Left renal cortex interstitium (tissue), 4 donors: ENCODE data around the gene CTDSPL2. TPM values are rescaled to one million over a fixed set of nuclear protein-coding genes. Genes with fewer than 3 reads are reported as not detected.
"Not testable (repeated sequence)": the region's sequence is repeated elsewhere in the genome, so short reads cannot be mapped to it uniquely, and the experiment has no call there.

Experiments used
- DNase-seq, 4 donors: peaks; one replicate each; pipeline ENCODE4 v3.0.0-alpha.2; 2013; ENCODE audit warnings: low read depth in 4 of 4, low spot score in 2 of 4, missing footprints in 1 of 4
- polyA plus RNA-seq, 4 donors: library from polyadenylated mRNA; unstranded; fragments of 120-200 nt; gene quantifications; one replicate each; pipeline ENCODE4 v1.2.1, GENCODE V29; 2013; ENCODE audit not compliant: insufficient read length in 4 of 4

Gene CTDSPL2
- polyA plus RNA-seq: 10 to 100 TPM; 58.0 to 69.6 (median 63.5) TPM

- DNase-seq: peak; percentile 96 to 100 (median 96)
Measured at GRCh38 chr15:44426975-44427755, at the start of gene CTDSPL2. TSS of gene CTDSPL2 (plus strand) at chr15:44427629. CDS start at chr15:44459015, 31,386 bp downstream.

- DNase-seq: no peak
Measured at GRCh38 chr15:44381236-44381635, 46.2 kb upstream of the CTDSPL2 start.

GRCh38 chr15:44385344-44385942 lies 42.0 kb upstream of the CTDSPL2 start:
- no peak for DNase-seq

- no peak for DNase-seq
Measured at GRCh38 chr15:44394062-44394461, 33.4 kb upstream of the CTDSPL2 start.

- DNase-seq: no peak
Measured at GRCh38 chr15:44394562-44394961, 32.9 kb upstream of the CTDSPL2 start.

- no peak for DNase-seq
Measured at GRCh38 chr15:44397869-44398268, 29.6 kb upstream of the CTDSPL2 start.

- DNase-seq: no peak
Measured at GRCh38 chr15:44414001-44414400, 13.4 kb upstream of the CTDSPL2 start.

- peak in 2 of 4 donors; percentile 13 to 39 for DNase-seq
Measured at GRCh38 chr15:44427756-44428724, 611 bp downstream of the CTDSPL2 start.

GRCh38 chr15:44435893-44436667 lies 8.7 kb downstream of the CTDSPL2 start:
- no peak for DNase-seq

- no peak for DNase-seq
Measured at GRCh38 chr15:44438402-44438801, 11.0 kb downstream of the CTDSPL2 start.

- no peak for DNase-seq
Measured at GRCh38 chr15:44441095-44441501, 13.7 kb downstream of the CTDSPL2 start.

GRCh38 chr15:44443515-44443914 lies 16.1 kb downstream of the CTDSPL2 start:
- DNase-seq: no peak

- DNase-seq: no peak
Measured at GRCh38 chr15:44447772-44448376, 20.4 kb downstream of the CTDSPL2 start.

- DNase-seq: no peak
Measured at GRCh38 chr15:44450172-44450571, 22.7 kb downstream of the CTDSPL2 start.

GRCh38 chr15:44453578-44454283 lies 26.3 kb downstream of the CTDSPL2 start:
- not testable (repeated sequence) for DNase-seq

GRCh38 chr15:44458429-44458828 lies 31.0 kb downstream of the CTDSPL2 start:
- no peak for DNase-seq

- no peak for DNase-seq
Measured at GRCh38 chr15:44468709-44469385, 41.4 kb downstream of the CTDSPL2 start.

- DNase-seq: no peak
Measured at GRCh38 chr15:44471885-44472455, 44.5 kb downstream of the CTDSPL2 start.
